ENCODE data around the gene NFATC1.

The NFATC1 gene

DNA sequence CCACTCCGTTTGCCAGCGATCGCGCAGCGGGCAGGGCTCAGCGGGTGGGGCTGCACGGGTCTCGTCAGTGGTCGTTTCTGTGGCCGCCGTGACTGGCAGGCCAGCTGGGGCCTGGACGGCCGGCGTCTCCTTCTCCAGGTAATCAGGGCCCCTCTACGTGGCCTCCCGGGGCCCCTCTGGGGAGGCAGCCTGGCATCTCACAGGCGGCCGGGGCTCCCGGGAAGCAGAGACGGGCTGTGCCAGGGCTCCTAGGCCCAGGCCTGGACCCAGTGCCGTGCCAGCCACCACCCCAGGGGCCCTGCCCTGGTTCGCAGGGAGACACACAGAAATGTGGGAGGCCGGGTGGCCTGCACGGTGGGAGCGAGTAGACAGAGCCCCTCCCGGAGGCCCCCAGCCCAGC is 59.5 kb downstream of the NFATC1 start:
- in situ Hi-C loops (cut with MboI; ENCODE audit: low pct_unique_long_range_greater_than_20kb, low sequenced_read_pairs, unreplicated experiment): no loop called here

GRCh38 chr18:79456105-79456980 is 60.6 kb downstream of the NFATC1 start:
- no peak for DNase-seq (ENCODE audit: low spot score)
- TF ChIP-seq, protein P1, sequence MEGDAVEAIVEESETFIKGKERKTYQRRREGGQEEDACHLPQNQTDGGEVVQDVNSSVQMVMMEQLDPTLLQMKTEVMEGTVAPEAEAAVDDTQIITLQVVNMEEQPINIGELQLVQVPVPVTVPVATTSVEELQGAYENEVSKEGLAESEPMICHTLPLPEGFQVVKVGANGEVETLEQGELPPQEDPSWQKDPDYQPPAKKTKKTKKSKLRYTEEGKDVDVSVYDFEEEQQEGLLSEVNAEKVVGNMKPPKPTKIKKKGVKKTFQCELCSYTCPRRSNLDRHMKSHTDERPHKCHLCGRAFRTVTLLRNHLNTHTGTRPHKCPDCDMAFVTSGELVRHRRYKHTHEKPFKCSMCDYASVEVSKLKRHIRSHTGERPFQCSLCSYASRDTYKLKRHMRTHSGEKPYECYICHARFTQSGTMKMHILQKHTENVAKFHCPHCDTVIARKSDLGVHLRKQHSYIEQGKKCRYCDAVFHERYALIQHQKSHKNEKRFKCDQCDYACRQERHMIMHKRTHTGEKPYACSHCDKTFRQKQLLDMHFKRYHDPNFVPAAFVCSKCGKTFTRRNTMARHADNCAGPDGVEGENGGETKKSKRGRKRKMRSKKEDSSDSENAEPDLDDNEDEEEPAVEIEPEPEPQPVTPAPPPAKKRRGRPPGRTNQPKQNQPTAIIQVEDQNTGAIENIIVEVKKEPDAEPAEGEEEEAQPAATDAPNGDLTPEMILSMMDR (IDR thresholded peaks at IDR 0.05; ENCODE audit: extremely low read depth, insufficient read depth, missing control alignments): no peak
- in situ Hi-C loops (cut with MboI; ENCODE audit: low pct_unique_long_range_greater_than_20kb, low sequenced_read_pairs, unreplicated experiment): no loop called here

More for the DNA sequence above, 59.5 kb downstream of the NFATC1 start:
- TF ChIP-seq, protein P1 (IDR thresholded peaks at IDR 0.05; ENCODE audit: extremely low read depth, insufficient read depth, missing control alignments): no peak
- DNase-seq (ENCODE audit: low spot score): no peak

DNA sequence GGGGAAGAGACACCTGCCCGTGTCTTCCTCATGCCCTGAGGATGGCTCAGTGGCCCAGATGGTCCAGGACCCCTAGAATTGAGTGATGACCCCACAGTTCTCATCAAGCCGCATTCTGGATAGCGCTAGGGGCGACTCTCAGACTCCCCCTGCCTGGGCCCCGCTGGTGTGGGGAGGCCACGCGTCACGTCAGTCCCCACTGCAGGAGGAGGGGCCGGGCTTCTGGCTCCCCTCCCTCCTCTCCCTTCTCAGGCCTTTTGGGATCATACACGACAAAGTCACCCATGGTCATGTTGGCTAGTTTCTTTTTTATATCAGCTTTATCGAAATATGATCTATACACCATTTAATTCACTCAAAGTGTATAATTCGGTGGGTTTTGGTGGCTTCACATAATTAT is 61.5 kb downstream of the NFATC1 start:
- DNase-seq (ENCODE audit: low spot score): no peak
- in situ Hi-C loops (cut with MboI; ENCODE audit: low pct_unique_long_range_greater_than_20kb, low sequenced_read_pairs, unreplicated experiment): no loop called here
- TF ChIP-seq, protein P1 (IDR thresholded peaks at IDR 0.05; ENCODE audit: extremely low read depth, insufficient read depth, missing control alignments): no peak

- TF ChIP-seq, protein P1 (IDR thresholded peaks at IDR 0.05; ENCODE audit: extremely low read depth, insufficient read depth, missing control alignments): no peak
- no peak for DNase-seq (ENCODE audit: low spot score)
- in situ Hi-C loops (cut with MboI; ENCODE audit: low pct_unique_long_range_greater_than_20kb, low sequenced_read_pairs, unreplicated experiment): no loop called here
These were observed 61.9 kb downstream of the NFATC1 start for GRCh38 chr18:79457652-79458051.

GRCh38 chr18:79458131-79458838 is 62.6 kb downstream of the NFATC1 start:
- DNase-seq (ENCODE audit: low spot score): no peak
- in situ Hi-C loops (cut with MboI; ENCODE audit: low pct_unique_long_range_greater_than_20kb, low sequenced_read_pairs, unreplicated experiment): no loop called here
- TF ChIP-seq, protein P1 (IDR thresholded peaks at IDR 0.05; ENCODE audit: extremely low read depth, insufficient read depth, missing control alignments): no peak

GRCh38 chr18:79458917-79459803 is 63.4 kb downstream of the NFATC1 start:
- DNase-seq (ENCODE audit: low spot score): no peak
- in situ Hi-C loops (cut with MboI; ENCODE audit: low pct_unique_long_range_greater_than_20kb, low sequenced_read_pairs, unreplicated experiment): no loop called here
- TF ChIP-seq, protein P1 (IDR thresholded peaks at IDR 0.05; ENCODE audit: extremely low read depth, insufficient read depth, missing control alignments): no peak
